Measurements from ENCODE around the gene CUL3. TPM values are rescaled to one million over a fixed set of nuclear protein-coding genes. Genes with fewer than 3 reads are reported as not detected.

CUL3 gene
- total and polyA plus RNA-seq, 3 donors from 2014 or later = 184 to 442 (median 256) TPM

Other genes starting within 250 kb of the CUL3 start
- under 1 TPM; 0.37 to 0.39 TPM for gene FAM124B, start 183.3 kb downstream of the CUL3 start, total RNA-seq
- gene FAM124B, start 183.3 kb downstream of the CUL3 start, polyA plus RNA-seq (ENCODE audit: insufficient read depth, low read depth, low replicate concordance) = 0.80 TPM
- gene CCDC195, start 131.0 kb upstream of the CUL3 start, total RNA-seq = not detected
- not detected for gene CCDC195, start 131.0 kb upstream of the CUL3 start, polyA plus RNA-seq (ENCODE audit: insufficient read depth, low read depth, low replicate concordance)